GM19467 (cell line): Measurements from ENCODE around the gene ATP2C1.
"Not testable (repeated sequence)": the region's sequence is repeated elsewhere in the genome, so short reads cannot be mapped to it uniquely, and the experiment has no call there.

Experiments
- ATAC-seq: cut with Tn5 transposase; IDR thresholded peaks from one replicate; pipeline ENCODE4 v1.9.1; 2021; ENCODE audit warnings: mild to moderate bottlenecking, moderate library complexity; ENCODE audit not compliant: unreplicated experiment

Gene ATP2C1

GRCh38 chr3:131036200-131036816 is 142.4 kb downstream of the ATP2C1 start:
- ATAC-seq = no peak

- no peak for ATAC-seq
Measured at GRCh38 chr3:131036986-131037385, 143.1 kb downstream of the ATP2C1 start.

- ATAC-seq = no peak
Measured at GRCh38 chr3:131038326-131038725, 144.4 kb downstream of the ATP2C1 start.

- ATAC-seq = not testable (repeated sequence)
Measured at GRCh38 chr3:131042271-131042985, 148.5 kb downstream of the ATP2C1 start.

GRCh38 chr3:131047582-131047981 is 153.7 kb downstream of the ATP2C1 start:
- ATAC-seq = no peak

GRCh38 chr3:131048030-131048429 is 154.1 kb downstream of the ATP2C1 start:
- ATAC-seq = no peak

- ATAC-seq = no peak
Measured at GRCh38 chr3:131050001-131050400, 156.1 kb downstream of the ATP2C1 start.

- ATAC-seq = no peak
Measured at GRCh38 chr3:131053043-131053859, 159.4 kb downstream of the ATP2C1 start.
